GM12878 (cell line): ENCODE measurements around the gene PRDM16. TPM values are rescaled to one million over a fixed set of nuclear protein-coding genes. Genes with fewer than 3 reads are reported as not detected.

ENCODE experiments used
- ATAC-seq: fragments of 200-7000 bp; cut with Tn5 transposase; 3 replicates; pipeline ENCODE4 v1.9.1; 2020; ENCODE audit warnings: mild to moderate bottlenecking, moderate library complexity
- BruUV-seq: library from RNA; stranded (reverse); fragments of 400-500 nt; replicated peaks from 2 replicates; lab custom pipeline; 2021; lab: Mats Ljungman, UMichigan
- CTCF ChIA-PET: fragments of 300-600 bp; sonication (Branson Sonifier 250); formaldehyde crosslinking; extraction: SDS; loops from one replicate; lab custom pipeline; 2021; ENCODE audit warnings: inconsistent platforms; lab: Yijun Ruan, JAX
- POLR2A ChIA-PET: fragments of 350-600 bp; formaldehyde crosslinking; extraction: SDS; loops from one replicate; lab custom pipeline; 2021; ENCODE audit warnings: inconsistent platforms; lab: Charles Lee
- RAD21 ChIA-PET: fragments of 300-600 bp; sonication (Branson Sonifier 250); formaldehyde crosslinking; loops from one replicate; lab custom pipeline; 2023; ENCODE audit warnings: antibody characterized with exemption; ENCODE audit not compliant: unreplicated experiment; lab: Charles Lee
- SMC1A ChIA-PET: fragments of 300-600 bp; sonication (Branson Sonifier 250); formaldehyde crosslinking; loops from one replicate; lab custom pipeline; 2023; ENCODE audit not compliant: unreplicated experiment, uncharacterized antibody; lab: Charles Lee
- DNase-seq: peaks from one replicate; pipeline ENCODE4 v3.0.0-alpha.2; 2011; ENCODE audit warnings: low read depth, low spot score
- FAIRE-seq: peaks from 3 replicates; lab custom pipeline; 2011; peaks lifted over from hg19 to GRCh38; lab: Jason Lieb, UNC
- H2AFZ ChIP-seq: 2 replicates; pipeline ENCODE4 v1.6.0; 2011; ENCODE audit warnings: low read depth, low read length, control low read depth; ENCODE audit not compliant: control insufficient read depth
- H3K27ac ChIP-seq: 2 replicates; pipeline ENCODE4 v1.5.1; 2011; ENCODE audit warnings: control low read depth; ENCODE audit not compliant: control insufficient read depth, insufficient read depth
- H3K27me3 ChIP-seq, 2 experiments: replicated peaks in 1 of 2; 2 replicates each; pipeline versions ENCODE4 v1.6.0 to v1.6.1; 2011; ENCODE audit warnings: low read length in 1 of 2; ENCODE audit not compliant: control insufficient read depth in 2 of 2, insufficient read depth in 2 of 2
- H3K36me3 ChIP-seq, 2 experiments: 2 replicates each; pipeline ENCODE4 v1.5.1; 2011; ENCODE audit warnings: low read length in 1 of 2; ENCODE audit not compliant: control insufficient read depth in 2 of 2, insufficient read depth in 2 of 2
- H3K4me1 ChIP-seq: 2 replicates; pipeline ENCODE4 v1.6.1; 2011; ENCODE audit warnings: mild to moderate bottlenecking, low read length, moderate library complexity, mixed read lengths; ENCODE audit not compliant: control insufficient read depth, insufficient read depth
- H3K4me2 ChIP-seq: 2 replicates; pipeline ENCODE4 v1.6.0; 2011; ENCODE audit warnings: control low read depth; ENCODE audit not compliant: control insufficient read depth, insufficient read depth
- H3K4me3 ChIP-seq: fragments of 200-600 bp; sonication (generic); 2 replicates; pipeline ENCODE4 v1.5.1; 2016
- H3K79me2 ChIP-seq: 2 replicates; pipeline ENCODE4 v1.6.0; 2011; ENCODE audit warnings: low read length; ENCODE audit not compliant: control insufficient read depth, insufficient read depth
- H3K9ac ChIP-seq: 2 replicates; pipeline ENCODE4 v1.8.0; 2011; ENCODE audit warnings: low read length, control low read depth, mixed read lengths; ENCODE audit not compliant: control insufficient read depth, insufficient read depth
- H3K9me3 ChIP-seq: replicated peaks from 3 replicates; pipeline ENCODE4 v1.5.1; 2011; ENCODE audit warnings: mild to moderate bottlenecking, low read length; ENCODE audit not compliant: control insufficient read depth, insufficient read depth
- H4K20me1 ChIP-seq: 2 replicates; pipeline ENCODE4 v1.6.0; 2011; ENCODE audit not compliant: control insufficient read depth, insufficient read depth
- BHLHE40 ChIP-seq, 2 experiments: fragments of 450-650 bp in 1 of 2; IDR thresholded peaks; 2 replicates each; pipeline ENCODE4 v1.6.1; 2011 to 2017; ENCODE audit warnings: low read depth in 2 of 2, borderline replicate concordance in 1 of 2, improper control_type of control experiment in 1 of 2, low read length in 1 of 2, mild to moderate bottlenecking in 1 of 2
- CBX5 ChIP-seq: sonication (generic); IDR thresholded peaks from 2 replicates; pipeline ENCODE4 v1.6.1; 2016; ENCODE audit warnings: low read depth, moderate library complexity, mild to moderate bottlenecking, inconsistent platforms
- CREB1 ChIP-seq: IDR thresholded peaks from 2 replicates; pipeline ENCODE4 v1.6.1; 2012; ENCODE audit warnings: low read depth, mild to moderate bottlenecking, inconsistent platforms
- DPF2 ChIP-seq: fragments of 450-650 bp; IDR thresholded peaks from 2 replicates; pipeline ENCODE4 v1.6.1; 2017; ENCODE audit warnings: mild to moderate bottlenecking
- HDAC6 ChIP-seq: fragments of 200-600 bp; sonication (generic); IDR thresholded peaks from one replicate; pipeline ENCODE4 v1.8.0; 2017; ENCODE audit warnings: antibody characterized with exemption; ENCODE audit not compliant: unreplicated experiment
- MXI1 ChIP-seq: fragments of 150-350 bp; IDR thresholded peaks from 2 replicates; pipeline ENCODE4 v1.6.1; 2011; ENCODE audit warnings: low read depth, mild to moderate bottlenecking, inconsistent platforms, low read length, improper control_type of control experiment
- NFXL1 ChIP-seq: fragments of 450-650 bp; IDR thresholded peaks from 2 replicates; pipeline ENCODE4 v1.6.1; 2017; ENCODE audit warnings: antibody characterized with exemption, mild to moderate bottlenecking, borderline replicate concordance
- NFYB ChIP-seq: IDR thresholded peaks from 2 replicates; pipeline ENCODE4 v1.6.1; 2011; ENCODE audit warnings: low read depth, mild to moderate bottlenecking, low read length, improper control_type of control experiment, moderate library complexity; ENCODE audit not compliant: insufficient read depth
- PAX8 ChIP-seq: fragments of 450-650 bp; IDR thresholded peaks from 2 replicates; pipeline ENCODE4 v1.6.1; 2017; ENCODE audit warnings: mild to moderate bottlenecking, moderate library complexity
- POU2F2 ChIP-seq: IDR thresholded peaks from 3 replicates; pipeline ENCODE4 v1.6.1; 2011; ENCODE audit warnings: low read depth, mild to moderate bottlenecking, low read length, borderline replicate concordance
- SMARCA5 ChIP-seq: fragments of 450-650 bp; IDR thresholded peaks from 2 replicates; pipeline ENCODE4 v1.6.1; 2017; ENCODE audit warnings: mild to moderate bottlenecking
- SREBF1 ChIP-seq: IDR thresholded peaks from 2 replicates; pipeline ENCODE4 v1.6.1; 2012; ENCODE audit warnings: mild to moderate bottlenecking, low read length
- WGBS: methylation state at CpG from one replicate; pipeline ENCODE4 v1.1.6; 2016; ENCODE audit warnings: low lambda C conversion rate; ENCODE audit not compliant: insufficient replicate concordance, insufficient coverage; ENCODE audit errors: missing lambda C conversion rate; 5-methylcytosine and 5-hydroxymethylcytosine counted together
- in situ Hi-C: fragments of 300-500 bp; cut with MboI; formaldehyde crosslinking; loops from 9 replicates; pipeline ENCODE4 v1.14.3; 2018; ENCODE audit warnings: mixed read lengths
- intact Hi-C: fragments of 100-400 bp; cut with micrococcal nuclease; formaldehyde crosslinking; loops from one replicate; pipeline ENCODE4 v1.14.2; 2022; ENCODE audit not compliant: unreplicated experiment
- polyA plus RNA-seq, 11 experiments: library from polyadenylated mRNA; depleted of rRNA in 4 of 11; unstranded in 6 of 11; stranded (reverse) in 5 of 11; fragments of >200 nt; fragmentation: Nextera tagmentation in 4 of 11; fragmentation: Illumina TruSeq in 1 of 11; extraction: Ambion mirVana in 4 of 11; extraction: Trizol in 1 of 11; gene quantifications; 1 replicate in 1 of 11; 2 replicates in 10 of 11; pipeline versions ENCODE4 v1.2.1 to v1.2.3, GENCODE V29; 2011 to 2016; ENCODE audit warnings: inconsistent platforms in 2 of 11, missing spikeins in 2 of 11, low read depth in 1 of 11
- total RNA-seq, 4 experiments: library from RNA; depleted of rRNA in 3 of 4; stranded (reverse); fragments of >200 nt in 3 of 4; fragmentation: Illumina TruSeq in 1 of 4; extraction: Trizol in 1 of 4; gene quantifications; 2 replicates each; pipeline versions ENCODE4 v1.2.1 to v1.2.3, GENCODE V29; 2013 to 2021
- TF ChIP-seq, protein P1 (sequence below): fragments of 450-650 bp; formaldehyde crosslinking; IDR thresholded peaks from 2 replicates; pipeline ENCODE4 v1.4.0; 2022; ENCODE audit warnings: mild to moderate bottlenecking, moderate library complexity
- TF ChIP-seq, protein P2 (sequence below): fragments of 450-650 bp; IDR thresholded peaks from 2 replicates; pipeline ENCODE4 v1.6.1; 2018; ENCODE audit warnings: borderline replicate concordance, mild to moderate bottlenecking; ENCODE audit not compliant: partially characterized antibody
- TF ChIP-seq, protein P3 (sequence below): fragments of 450-650 bp; IDR thresholded peaks from 2 replicates; pipeline ENCODE4 v1.6.1; 2016; ENCODE audit warnings: mild to moderate bottlenecking

Gene PRDM16
- total and polyA plus RNA-seq, 10 of the 15 experiments (the other 5 are each of a cell fraction or from before 2014, with no cell fraction given): 0.03 TPM; not detected in 9

DNA sequence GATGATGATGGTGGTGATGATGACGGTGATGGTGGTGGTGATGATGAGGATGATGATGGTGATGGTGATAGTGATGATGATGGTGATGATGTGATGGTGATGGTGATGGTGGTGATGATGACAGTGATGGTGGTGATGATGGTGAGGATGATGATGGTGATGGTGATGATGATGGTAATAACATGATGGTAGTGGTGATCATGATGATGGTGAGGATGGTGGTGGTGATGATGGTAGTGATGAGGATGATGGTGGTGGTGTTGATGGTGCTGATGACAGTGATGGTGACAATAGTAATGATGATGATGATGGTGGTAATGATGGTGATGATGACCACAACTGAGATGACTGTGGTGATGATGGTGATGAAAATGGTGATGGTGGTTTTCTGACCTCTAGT, 42.9 kb upstream of the PRDM16 start:
- no TSS peak for BruUV-seq
- no peaks in the 10 kb centered on the region for H3K79me2 ChIP-seq
- 50% methylated on average over 1 of the region's 1 CpG for WGBS
- no peak overlapping the region for H3K4me3 ChIP-seq
- no peaks in the 10 kb centered on the region for H4K20me1 ChIP-seq
- no peaks in the 10 kb centered on the region for H3K36me3 ChIP-seq
- no peak overlapping the region for H3K4me2 ChIP-seq
- ATAC-seq: no peak
- no peaks in the 10 kb centered on the region for H3K27me3 ChIP-seq
- H3K9ac ChIP-seq: no peak overlapping the region
- intact Hi-C loops: no loop called here
- SMC1A ChIA-PET: no interaction called here
- H3K9me3 ChIP-seq: no peaks in the 10 kb centered on the region
- in situ Hi-C loops: no loop called here
- no peak overlapping the region for H3K27ac ChIP-seq
- DNase-seq: no peak
- FAIRE-seq: no peak
- CTCF ChIA-PET: no interaction called here
- POLR2A ChIA-PET: no interaction called here
- RAD21 ChIA-PET: no interaction called here
- no peaks in the 10 kb centered on the region for H3K4me1 ChIP-seq
- H2AFZ ChIP-seq: no peak overlapping the region
- TF ChIP-seq, protein P1, sequence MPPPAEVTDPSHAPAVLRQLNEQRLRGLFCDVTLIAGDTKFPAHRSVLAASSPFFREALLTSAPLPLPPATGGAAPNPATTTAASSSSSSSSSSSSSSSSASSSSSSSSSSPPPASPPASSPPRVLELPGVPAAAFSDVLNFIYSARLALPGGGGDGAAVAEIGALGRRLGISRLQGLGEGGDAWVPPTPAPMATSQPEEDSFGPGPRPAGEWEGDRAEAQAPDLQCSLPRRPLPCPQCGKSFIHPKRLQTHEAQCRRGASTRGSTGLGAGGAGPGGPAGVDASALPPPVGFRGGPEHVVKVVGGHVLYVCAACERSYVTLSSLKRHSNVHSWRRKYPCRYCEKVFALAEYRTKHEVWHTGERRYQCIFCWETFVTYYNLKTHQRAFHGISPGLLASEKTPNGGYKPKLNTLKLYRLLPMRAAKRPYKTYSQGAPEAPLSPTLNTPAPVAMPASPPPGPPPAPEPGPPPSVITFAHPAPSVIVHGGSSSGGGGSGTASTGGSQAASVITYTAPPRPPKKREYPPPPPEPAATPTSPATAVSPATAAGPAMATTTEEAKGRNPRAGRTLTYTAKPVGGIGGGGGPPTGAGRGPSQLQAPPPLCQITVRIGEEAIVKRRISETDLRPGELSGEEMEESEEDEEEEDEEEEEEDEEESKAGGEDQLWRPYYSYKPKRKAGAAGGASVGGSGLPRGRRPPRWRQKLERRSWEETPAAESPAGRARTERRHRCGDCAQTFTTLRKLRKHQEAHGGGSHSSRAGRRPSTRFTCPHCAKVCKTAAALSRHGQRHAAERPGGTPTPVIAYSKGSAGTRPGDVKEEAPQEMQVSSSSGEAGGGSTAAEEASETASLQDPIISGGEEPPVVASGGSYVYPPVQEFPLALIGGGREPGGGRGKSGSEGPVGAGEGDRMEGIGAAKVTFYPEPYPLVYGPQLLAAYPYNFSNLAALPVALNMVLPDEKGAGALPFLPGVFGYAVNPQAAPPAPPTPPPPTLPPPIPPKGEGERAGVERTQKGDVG: no peak
- no peak for TF ChIP-seq PAX8
- no peak for TF ChIP-seq BHLHE40 (IDR thresholded peaks at IDR 0.05; ENCODE audit: borderline replicate concordance in 1 of 2, low read depth in 2 of 2, low read length in 1 of 2)
- no peak for TF ChIP-seq CREB1
- no peak for TF ChIP-seq SMARCA5
- TF ChIP-seq DPF2: no peak
- TF ChIP-seq, protein P2, sequence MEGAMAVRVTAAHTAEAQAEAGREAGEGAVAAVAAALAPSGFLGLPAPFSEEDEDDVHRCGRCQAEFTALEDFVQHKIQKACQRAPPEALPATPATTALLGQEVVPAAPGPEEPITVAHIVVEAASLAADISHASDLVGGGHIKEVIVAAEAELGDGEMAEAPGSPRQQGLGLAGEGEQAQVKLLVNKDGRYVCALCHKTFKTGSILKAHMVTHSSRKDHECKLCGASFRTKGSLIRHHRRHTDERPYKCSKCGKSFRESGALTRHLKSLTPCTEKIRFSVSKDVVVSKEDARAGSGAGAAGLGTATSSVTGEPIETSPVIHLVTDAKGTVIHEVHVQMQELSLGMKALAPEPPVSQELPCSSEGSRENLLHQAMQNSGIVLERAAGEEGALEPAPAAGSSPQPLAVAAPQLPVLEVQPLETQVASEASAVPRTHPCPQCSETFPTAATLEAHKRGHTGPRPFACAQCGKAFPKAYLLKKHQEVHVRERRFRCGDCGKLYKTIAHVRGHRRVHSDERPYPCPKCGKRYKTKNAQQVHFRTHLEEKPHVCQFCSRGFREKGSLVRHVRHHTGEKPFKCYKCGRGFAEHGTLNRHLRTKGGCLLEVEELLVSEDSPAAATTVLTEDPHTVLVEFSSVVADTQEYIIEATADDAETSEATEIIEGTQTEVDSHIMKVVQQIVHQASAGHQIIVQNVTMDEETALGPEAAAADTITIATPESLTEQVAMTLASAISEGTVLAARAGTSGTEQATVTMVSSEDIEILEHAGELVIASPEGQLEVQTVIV: no peak
- no peak for TF ChIP-seq SREBF1
- TF ChIP-seq, protein P3, sequence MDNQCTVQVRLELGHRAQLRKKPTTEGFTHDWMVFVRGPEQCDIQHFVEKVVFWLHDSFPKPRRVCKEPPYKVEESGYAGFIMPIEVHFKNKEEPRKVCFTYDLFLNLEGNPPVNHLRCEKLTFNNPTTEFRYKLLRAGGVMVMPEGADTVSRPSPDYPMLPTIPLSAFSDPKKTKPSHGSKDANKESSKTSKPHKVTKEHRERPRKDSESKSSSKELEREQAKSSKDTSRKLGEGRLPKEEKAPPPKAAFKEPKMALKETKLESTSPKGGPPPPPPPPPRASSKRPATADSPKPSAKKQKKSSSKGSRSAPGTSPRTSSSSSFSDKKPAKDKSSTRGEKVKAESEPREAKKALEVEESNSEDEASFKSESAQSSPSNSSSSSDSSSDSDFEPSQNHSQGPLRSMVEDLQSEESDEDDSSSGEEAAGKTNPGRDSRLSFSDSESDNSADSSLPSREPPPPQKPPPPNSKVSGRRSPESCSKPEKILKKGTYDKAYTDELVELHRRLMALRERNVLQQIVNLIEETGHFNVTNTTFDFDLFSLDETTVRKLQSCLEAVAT: no peak
- no peak for TF ChIP-seq CBX5
- no peak for TF ChIP-seq MXI1
- TF ChIP-seq HDAC6: no peak
- no peak for TF ChIP-seq NFXL1
- no peak for TF ChIP-seq POU2F2
- no peak for TF ChIP-seq NFYB
